Gastroesophageal sphincter (tissue), 3 donors: ENCODE measurements around the gene CSRP1.

Source experiments
- CTCF ChIP-seq, 4 experiments: fragments of 200-600 bp in 2 of 4; fragments of 450-650 bp in 2 of 4; sonication (generic) in 1 of 4; IDR thresholded peaks; one replicate each; pipeline ENCODE4 v1.5.1; 2017 to 2019; ENCODE audit warnings: antibody characterized with exemption in 4 of 4, mild to moderate bottlenecking in 2 of 4, moderate library complexity in 2 of 4
- EP300 ChIP-seq: sonication (generic); formaldehyde crosslinking; IDR thresholded peaks from one replicate; pipeline ENCODE4 v1.6.1; 2017; ENCODE audit warnings: antibody characterized with exemption, mild to moderate bottlenecking
- POLR2A ChIP-seq, 2 donors: fragments of 450-650 bp; IDR thresholded peaks; one replicate each; pipeline ENCODE4 v1.6.1; 2017; ENCODE audit warnings: antibody characterized with exemption in 2 of 2, mild to moderate bottlenecking in 2 of 2, moderate library complexity in 1 of 2
- POLR2AphosphoS5 ChIP-seq: sonication (generic); formaldehyde crosslinking; IDR thresholded peaks from one replicate; pipeline ENCODE4 v1.6.1; 2017; ENCODE audit warnings: antibody characterized with exemption

- TF ChIP-seq CTCF (IDR thresholded peaks at IDR 0.05) (no peak), EP300 (no peak), POLR2A (IDR thresholded peaks at IDR 0.05) (no peak), POLR2AphosphoS5 (no peak)
Observed at GRCh38 chr1:201535919-201536245, 29.0 kb upstream of the CSRP1 start.
